ENCODE data around the gene PYGO2.

DNA sequence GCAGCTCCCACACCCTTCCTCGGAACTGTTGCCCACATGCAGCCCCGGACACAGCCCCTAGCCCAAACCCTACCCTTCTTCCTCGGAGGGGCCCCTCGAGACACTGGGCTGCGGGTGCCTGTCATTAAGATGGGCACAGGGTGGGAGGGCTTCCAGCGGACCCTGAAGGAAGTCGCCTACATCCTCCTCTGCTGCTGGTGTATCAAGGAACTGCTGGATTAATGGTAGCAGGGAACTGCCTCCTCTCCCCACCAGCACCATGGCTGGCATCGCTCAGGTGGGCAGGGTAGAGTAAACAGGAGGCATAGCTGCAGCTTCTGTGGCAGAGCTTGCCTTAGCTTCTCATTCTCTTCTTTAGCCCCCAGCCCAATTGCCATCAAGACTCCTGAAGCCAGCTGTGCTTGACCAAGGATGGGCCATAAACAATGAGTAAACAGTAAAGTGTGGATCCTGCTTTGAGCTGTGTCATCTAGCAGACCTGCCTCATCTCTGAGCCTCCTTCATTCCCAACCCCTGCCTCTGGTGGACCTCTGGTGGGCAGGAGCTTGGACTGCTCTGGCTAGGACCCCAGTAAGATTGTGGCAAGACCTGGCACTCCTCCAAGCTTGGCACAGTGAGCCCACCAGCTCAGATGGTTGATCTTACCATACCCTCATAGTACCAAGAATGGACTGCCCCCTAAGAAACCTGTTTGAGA is 32.1 kb upstream of the PYGO2 start, which contains the start of gene LENEP:
- TF ChIP-seq HDAC2 (IDR thresholded peaks at IDR 0.05; ENCODE audit: borderline replicate concordance in 1 of 2, low read depth in 2 of 2, low read length in 2 of 2) (no peak), SUZ12 (IDR thresholded peaks at IDR 0.05; ENCODE audit: low read length) (no peak), MAX (IDR thresholded peaks at IDR 0.05) (no peak), CTCF (IDR thresholded peaks at IDR 0.05; ENCODE audit: control extremely low read depth in 1 of 3, insufficient read depth in 1 of 3, low read depth in 1 of 3, low read length in 3 of 3) (no peak), GTF2F1 (IDR thresholded peaks at IDR 0.05; ENCODE audit: borderline replicate concordance, low read depth, low read length) (no peak), TAF1 (IDR thresholded peaks at IDR 0.05; ENCODE audit: low read depth, low read length) (no peak), RBBP5 (IDR thresholded peaks at IDR 0.05; ENCODE audit: borderline replicate concordance, low read depth, low read length) (no peak), TBP (IDR thresholded peaks at IDR 0.05; ENCODE audit: low read depth, low read length) (no peak), CEBPB (IDR thresholded peaks at IDR 0.05; ENCODE audit: low read depth, low read length) (no peak)

Data from H1 (cell line).